Cardiac muscle cell (in vitro differentiated cells and primary cell): ENCODE results near the gene DNAJB13. TPM values are rescaled to one million over a fixed set of nuclear protein-coding genes. Genes with fewer than 3 reads are reported as not detected.
"Not testable (repeated sequence)": the region's sequence is repeated elsewhere in the genome, so short reads cannot be mapped to it uniquely, and the experiment has no call there.

Source experiments
- DNase-seq, 2 donors: peaks; one replicate each; pipeline versions ENCODE4 v3.0.0 to v3.0.0-alpha.2; 2010 to 2017; ENCODE audit warnings: low read depth in 1 of 2, low spot score in 1 of 2
- H3K27ac ChIP-seq: fragments of 200-600 bp; sonication (generic); 2 replicates; pipeline ENCODE4 v1.5.1; 2016
- H3K27me3 ChIP-seq: fragments of 200-600 bp; sonication (generic); 2 replicates; pipeline ENCODE4 v1.6.0; 2016; ENCODE audit warnings: control low read depth
- H3K36me3 ChIP-seq: fragments of 200-600 bp; sonication (generic); 2 replicates; pipeline ENCODE4 v1.5.1; 2016; ENCODE audit warnings: control low read depth
- H3K4me1 ChIP-seq: fragments of 200-600 bp; sonication (generic); 2 replicates; pipeline ENCODE4 v1.8.1; 2017; ENCODE audit warnings: low read depth, mild to moderate bottlenecking, mixed run types
- H3K4me3 ChIP-seq: fragments of 200-600 bp; sonication (generic); 2 replicates; pipeline ENCODE4 v1.5.1; 2016; ENCODE audit warnings: mild to moderate bottlenecking
- H3K9me3 ChIP-seq: fragments of 200-600 bp; sonication (generic); 2 replicates; pipeline ENCODE4 v1.5.1; 2017; ENCODE audit warnings: low read depth, mild to moderate bottlenecking, control low read depth
- polyA plus RNA-seq: library from polyadenylated mRNA; unstranded; fragments of >200 nt; fragmentation: Nextera tagmentation; extraction: Ambion mirVana; gene quantifications from 2 replicates; pipeline ENCODE4 v1.2.1, GENCODE V29; 2016
- total RNA-seq: library from RNA; depleted of rRNA; stranded (reverse); fragments of >200 nt; gene quantifications from 2 replicates; pipeline ENCODE4 v1.2.3, GENCODE V29; 2016
- TF ChIP-seq, protein P1 (sequence below): IDR thresholded peaks from 2 replicates; pipeline ENCODE4 v1.5.1; 2012; ENCODE audit warnings: low read depth, mild to moderate bottlenecking, low read length

Gene DNAJB13
- total and polyA plus RNA-seq, 2 experiments from 2014 or later, result 0.24 TPM; not detected in 1

DNA sequence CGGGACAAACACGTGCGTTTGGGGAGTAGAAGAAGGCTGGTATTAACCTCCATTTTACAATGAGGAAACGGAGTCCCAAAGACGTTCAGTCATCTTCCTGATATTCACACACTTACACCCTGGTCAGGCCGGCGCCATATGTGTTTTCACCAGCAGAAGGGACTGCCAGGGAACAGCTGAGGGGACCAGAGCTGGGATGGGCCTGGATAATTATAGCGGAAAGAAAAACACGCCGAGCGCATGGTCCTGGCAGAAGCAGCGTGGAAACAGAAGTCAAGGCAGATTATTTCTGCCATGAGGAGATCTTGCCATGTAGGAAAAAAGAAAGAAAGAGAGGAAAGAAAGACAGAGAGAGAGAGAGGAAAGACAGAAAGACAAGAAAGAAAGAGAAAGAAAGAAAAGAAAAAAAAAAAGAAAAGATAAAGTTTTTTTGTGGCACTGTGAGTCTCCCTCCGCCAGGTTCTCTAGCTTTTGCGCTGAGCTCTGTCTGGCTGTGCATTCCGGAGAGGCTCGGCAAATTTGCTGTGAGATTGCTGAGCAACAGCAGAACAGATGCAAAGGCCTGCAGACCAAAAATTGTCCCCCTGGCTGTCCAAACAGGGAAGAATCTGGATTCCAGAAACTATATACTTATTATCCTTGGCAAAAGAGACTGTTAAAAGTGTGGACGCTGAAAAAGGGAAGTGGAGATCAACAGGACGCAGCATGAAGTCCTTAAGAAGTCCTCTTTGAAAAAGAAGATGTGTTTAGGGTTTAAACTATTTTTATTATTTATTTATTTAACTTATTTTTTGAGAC is 33.1 kb downstream of the DNAJB13 start:
- Histone ChIP-seq H3K4me1 (peaks cover 8% of the 10 kb centered on the region), H3K4me3 (peak overlapping the region; percentile 45), H3K36me3 (no peaks in the 10 kb centered on the region), H3K27ac (peak overlapping the region; percentile 58), H3K9me3 (no peaks in the 10 kb centered on the region), H3K27me3 (no peaks in the 10 kb centered on the region)
- no peak for DNase-seq
- TF ChIP-seq, protein P1, sequence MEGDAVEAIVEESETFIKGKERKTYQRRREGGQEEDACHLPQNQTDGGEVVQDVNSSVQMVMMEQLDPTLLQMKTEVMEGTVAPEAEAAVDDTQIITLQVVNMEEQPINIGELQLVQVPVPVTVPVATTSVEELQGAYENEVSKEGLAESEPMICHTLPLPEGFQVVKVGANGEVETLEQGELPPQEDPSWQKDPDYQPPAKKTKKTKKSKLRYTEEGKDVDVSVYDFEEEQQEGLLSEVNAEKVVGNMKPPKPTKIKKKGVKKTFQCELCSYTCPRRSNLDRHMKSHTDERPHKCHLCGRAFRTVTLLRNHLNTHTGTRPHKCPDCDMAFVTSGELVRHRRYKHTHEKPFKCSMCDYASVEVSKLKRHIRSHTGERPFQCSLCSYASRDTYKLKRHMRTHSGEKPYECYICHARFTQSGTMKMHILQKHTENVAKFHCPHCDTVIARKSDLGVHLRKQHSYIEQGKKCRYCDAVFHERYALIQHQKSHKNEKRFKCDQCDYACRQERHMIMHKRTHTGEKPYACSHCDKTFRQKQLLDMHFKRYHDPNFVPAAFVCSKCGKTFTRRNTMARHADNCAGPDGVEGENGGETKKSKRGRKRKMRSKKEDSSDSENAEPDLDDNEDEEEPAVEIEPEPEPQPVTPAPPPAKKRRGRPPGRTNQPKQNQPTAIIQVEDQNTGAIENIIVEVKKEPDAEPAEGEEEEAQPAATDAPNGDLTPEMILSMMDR, result no peak

DNA sequence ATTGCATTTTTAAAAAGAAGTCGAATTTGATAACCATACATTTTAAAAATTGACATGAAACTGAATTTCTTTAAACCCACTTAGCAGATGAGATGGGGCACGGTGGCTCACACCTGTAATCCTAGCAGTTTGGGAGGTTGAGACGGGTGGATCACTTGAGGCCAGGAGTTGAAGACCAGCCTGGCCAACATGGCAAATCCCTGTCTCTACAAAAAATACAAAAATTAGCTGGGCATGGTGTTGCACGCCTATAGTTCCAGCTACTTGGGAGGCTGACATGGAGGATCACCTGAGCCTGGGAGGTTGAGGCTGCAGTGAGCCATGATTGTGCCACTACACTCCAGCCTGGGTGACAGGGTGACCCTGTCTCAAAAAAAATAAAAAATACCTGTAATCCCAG is 34.8 kb downstream of the DNAJB13 start:
- not testable (repeated sequence) for DNase-seq, H3K4me1 ChIP-seq, H3K9me3 ChIP-seq, H3K4me3 ChIP-seq, H3K36me3 ChIP-seq, H3K27me3 ChIP-seq, H3K27ac ChIP-seq

GRCh38 chr11:73988227-73988626 is 37.4 kb downstream of the DNAJB13 start:
- H3K4me1 ChIP-seq, result peaks cover 8% of the 10 kb centered on the region
- no peaks in the 10 kb centered on the region for H3K27me3 ChIP-seq
- H3K36me3 ChIP-seq, result no peaks in the 10 kb centered on the region
- H3K9me3 ChIP-seq, result no peaks in the 10 kb centered on the region
- DNase-seq, result no peak
- no peak overlapping the region for H3K27ac ChIP-seq
- no peak overlapping the region for H3K4me3 ChIP-seq
- TF ChIP-seq, protein P1, result no peak

DNA sequence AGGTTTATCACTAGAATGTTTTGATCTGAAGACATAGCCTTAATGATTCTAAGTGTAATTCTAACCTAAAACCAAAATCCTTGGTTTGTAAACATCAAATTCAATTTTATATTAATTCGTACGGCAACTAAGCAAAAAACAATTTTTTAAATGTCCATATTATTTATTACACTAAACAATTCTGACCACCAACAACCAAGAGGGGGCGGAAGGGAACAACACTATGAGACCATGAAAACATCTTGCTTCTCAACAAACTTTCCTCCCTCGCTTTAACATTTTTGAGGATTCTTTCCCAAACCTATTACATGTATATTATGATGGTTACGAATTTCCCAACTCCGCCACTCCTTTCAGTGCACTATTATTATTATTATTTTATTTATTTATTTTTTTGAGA is 38.3 kb downstream of the DNAJB13 start:
- Histone ChIP-seq H3K4me3 (no peak overlapping the region), H3K27ac (no peak overlapping the region), H3K36me3 (no peaks in the 10 kb centered on the region), H3K27me3 (no peaks in the 10 kb centered on the region), H3K9me3 (no peaks in the 10 kb centered on the region), H3K4me1 (peaks cover 1% of the 10 kb centered on the region)
- TF ChIP-seq, protein P1, result peak; percentile 34
- peak in 1 of 2 donors; percentile 48 for DNase-seq

GRCh38 chr11:73990730-73991129 is 39.9 kb downstream of the DNAJB13 start:
- Histone ChIP-seq H3K4me1 (no peaks in the 10 kb centered on the region), H3K27ac (no peak overlapping the region), H3K4me3 (no peak overlapping the region), H3K9me3 (no peaks in the 10 kb centered on the region), H3K36me3 (no peaks in the 10 kb centered on the region), H3K27me3 (no peaks in the 10 kb centered on the region)
- TF ChIP-seq, protein P1, result no peak
- DNase-seq, result no peak

- H3K27me3 ChIP-seq, result no peaks in the 10 kb centered on the region
- TF ChIP-seq, protein P1, result no peak
- H3K36me3 ChIP-seq, result no peaks in the 10 kb centered on the region
- no peak overlapping the region for H3K27ac ChIP-seq
- no peaks in the 10 kb centered on the region for H3K9me3 ChIP-seq
- H3K4me3 ChIP-seq, result no peak overlapping the region
- no peak for DNase-seq
- H3K4me1 ChIP-seq, result no peaks in the 10 kb centered on the region
Observed at GRCh38 chr11:73991471-73992006, 40.7 kb downstream of the DNAJB13 start.
